Measurements from ENCODE around the gene NOP14.
A peak's percentile ranks its signal among the peaks of the same experiment; 100 is the strongest.
"Not testable (repeated sequence)": the region's sequence is repeated elsewhere in the genome, so short reads cannot be mapped to it uniquely, and the experiment has no call there.

NOP14 gene

GRCh38 chr4:2941138-2942036, 21.8 kb downstream of the NOP14 start:
- DNase-seq, result no peak

GRCh38 chr4:2940267-2941137, 22.7 kb downstream of the NOP14 start:
- DNase-seq, result no peak

- DNase-seq, result no peak
These were observed 23.6 kb downstream of the NOP14 start for GRCh38 chr4:2939383-2940243.

- DNase-seq, result no peak
These were observed 24.3 kb downstream of the NOP14 start for GRCh38 chr4:2938906-2939305.

GRCh38 chr4:2938411-2938810, 24.8 kb downstream of the NOP14 start:
- not testable (repeated sequence) for DNase-seq

GRCh38 chr4:2937986-2938385, 25.2 kb downstream of the NOP14 start:
- DNase-seq, result no peak

GRCh38 chr4:2937146-2937857, 25.9 kb downstream of the NOP14 start:
- no peak for DNase-seq

GRCh38 chr4:2936773-2937145, 26.4 kb downstream of the NOP14 start:
- DNase-seq, result no peak

GRCh38 chr4:2935762-2936743, 27.2 kb downstream of the NOP14 start:
- no peak for DNase-seq

GRCh38 chr4:2934813-2935761, 28.1 kb downstream of the NOP14 start:
- peak; percentile 77 for DNase-seq

GRCh38 chr4:2934077-2934812, 29.0 kb downstream of the NOP14 start:
- DNase-seq, result no peak

- no peak for DNase-seq
These were observed 29.6 kb downstream of the NOP14 start for GRCh38 chr4:2933566-2934076.

GRCh38 chr4:2932951-2933565, 30.1 kb downstream of the NOP14 start:
- no peak for DNase-seq

- no peak for DNase-seq
These were observed 30.8 kb downstream of the NOP14 start for GRCh38 chr4:2932321-2932950.

GRCh38 chr4:2931512-2932301, 31.5 kb downstream of the NOP14 start:
- no peak for DNase-seq

- DNase-seq, result peak; percentile 16
These were observed 32.3 kb downstream of the NOP14 start for GRCh38 chr4:2930758-2931511.

Measured in NCI-H1092 treated with DMSO at 0.1 percent for 48 hours (cell line).